Stimulated activated CD8-positive, alpha-beta memory T cell treated with anti-CD3 and anti-CD28 coated beads, Interleukin-2, amount 100 ng/mL, for 1 hour (primary cell): ENCODE results near the gene RSPH9.
"Not testable (repeated sequence)": the region's sequence is repeated elsewhere in the genome, so short reads cannot be mapped to it uniquely, and the experiment has no call there.

Experiments used
- DNase-seq, 2 donors: peaks; one replicate each; pipeline ENCODE4 v3.0.0-alpha.2; 2020; ENCODE audit warnings: low read depth in 2 of 2

Gene RSPH9

GRCh38 chr6:43687079-43687436 is 42.2 kb downstream of the RSPH9 start:
- DNase-seq, result no peak

- DNase-seq, result peak; percentile 56 to 60
Measured at GRCh38 chr6:43687437-43688347, 42.9 kb downstream of the RSPH9 start, which contains the start of gene MRPS18A. TSS of gene MRPS18A (minus strand) at chr6:43687791. CDS start at chr6:43687779, 12 bp downstream.

GRCh38 chr6:43689421-43689820 is 44.6 kb downstream of the RSPH9 start:
- DNase-seq, result no peak

- DNase-seq, result no peak
Measured at GRCh38 chr6:43695215-43695966, 50.6 kb downstream of the RSPH9 start.

GRCh38 chr6:43695967-43696291 is 51.1 kb downstream of the RSPH9 start:
- DNase-seq, result no peak

- no peak for DNase-seq
Measured at GRCh38 chr6:43697421-43697820, 52.6 kb downstream of the RSPH9 start.

GRCh38 chr6:43698584-43699349 is 53.9 kb downstream of the RSPH9 start:
- DNase-seq, result no peak

GRCh38 chr6:43699564-43700186 is 54.8 kb downstream of the RSPH9 start:
- DNase-seq, result no peak

- DNase-seq, result not testable (repeated sequence)
Measured at GRCh38 chr6:43700939-43701560, 56.2 kb downstream of the RSPH9 start.

- DNase-seq, result no peak
Measured at GRCh38 chr6:43702171-43702533, 57.3 kb downstream of the RSPH9 start.

GRCh38 chr6:43702534-43703440 is 58.0 kb downstream of the RSPH9 start:
- no peak for DNase-seq

- DNase-seq, result no peak
Measured at GRCh38 chr6:43703512-43704429, 58.9 kb downstream of the RSPH9 start.

GRCh38 chr6:43705996-43706395 is 61.2 kb downstream of the RSPH9 start:
- no peak for DNase-seq

- no peak for DNase-seq
Measured at GRCh38 chr6:43706788-43707187, 62.0 kb downstream of the RSPH9 start.

GRCh38 chr6:43707269-43707668 is 62.4 kb downstream of the RSPH9 start:
- DNase-seq, result no peak

GRCh38 chr6:43707767-43708166 is 62.9 kb downstream of the RSPH9 start:
- no peak for DNase-seq

- DNase-seq, result no peak
Measured at GRCh38 chr6:43708860-43709653, 64.2 kb downstream of the RSPH9 start.

GRCh38 chr6:43709654-43710303 is 64.9 kb downstream of the RSPH9 start:
- DNase-seq, result no peak
